GM18868 (cell line): ENCODE results near the gene CLDN14.

Experiments
- ATAC-seq: cut with Tn5 transposase; IDR thresholded peaks from one replicate; pipeline ENCODE4 v1.9.1; 2021; ENCODE audit warnings: mild to moderate bottlenecking, moderate library complexity; ENCODE audit not compliant: unreplicated experiment

The CLDN14 gene, protein sequence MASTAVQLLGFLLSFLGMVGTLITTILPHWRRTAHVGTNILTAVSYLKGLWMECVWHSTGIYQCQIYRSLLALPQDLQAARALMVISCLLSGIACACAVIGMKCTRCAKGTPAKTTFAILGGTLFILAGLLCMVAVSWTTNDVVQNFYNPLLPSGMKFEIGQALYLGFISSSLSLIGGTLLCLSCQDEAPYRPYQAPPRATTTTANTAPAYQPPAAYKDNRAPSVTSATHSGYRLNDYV

GRCh38 chr21:36479415-36480402 is at the start of gene CLDN14:
CLDN14 (minus strand) TSS chr21:36480122; CDS start chr21:36461695, 18,427 bp downstream.
- ATAC-seq: no peak

GRCh38 chr21:36528716-36529115 is 48.8 kb upstream of the CLDN14 start:
- no peak for ATAC-seq

DNA sequence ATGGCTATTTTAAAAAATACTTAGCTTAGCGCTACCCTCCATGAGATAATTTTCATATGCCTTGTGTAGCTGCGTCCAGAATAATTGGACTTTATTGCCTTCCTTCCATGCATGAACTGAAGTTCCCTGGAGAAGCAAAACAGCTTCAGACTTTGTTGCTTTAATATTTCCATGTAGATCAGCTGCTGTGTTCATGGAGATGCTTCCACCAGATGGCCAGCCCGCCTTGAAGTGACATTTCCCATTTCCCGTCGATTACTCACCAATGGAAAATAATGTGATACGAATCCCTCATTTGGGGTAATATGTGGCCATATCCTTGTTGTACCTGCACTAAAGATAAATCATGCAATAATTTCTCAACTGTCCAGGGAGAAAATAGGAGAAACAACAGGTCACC is 47.4 kb upstream of the CLDN14 start:
- ATAC-seq: no peak

- ATAC-seq: no peak
These were observed 46.2 kb upstream of the CLDN14 start for GRCh38 chr21:36526104-36526503.

- no peak for ATAC-seq
These were observed 44.6 kb upstream of the CLDN14 start for GRCh38 chr21:36524477-36524876.

DNA sequence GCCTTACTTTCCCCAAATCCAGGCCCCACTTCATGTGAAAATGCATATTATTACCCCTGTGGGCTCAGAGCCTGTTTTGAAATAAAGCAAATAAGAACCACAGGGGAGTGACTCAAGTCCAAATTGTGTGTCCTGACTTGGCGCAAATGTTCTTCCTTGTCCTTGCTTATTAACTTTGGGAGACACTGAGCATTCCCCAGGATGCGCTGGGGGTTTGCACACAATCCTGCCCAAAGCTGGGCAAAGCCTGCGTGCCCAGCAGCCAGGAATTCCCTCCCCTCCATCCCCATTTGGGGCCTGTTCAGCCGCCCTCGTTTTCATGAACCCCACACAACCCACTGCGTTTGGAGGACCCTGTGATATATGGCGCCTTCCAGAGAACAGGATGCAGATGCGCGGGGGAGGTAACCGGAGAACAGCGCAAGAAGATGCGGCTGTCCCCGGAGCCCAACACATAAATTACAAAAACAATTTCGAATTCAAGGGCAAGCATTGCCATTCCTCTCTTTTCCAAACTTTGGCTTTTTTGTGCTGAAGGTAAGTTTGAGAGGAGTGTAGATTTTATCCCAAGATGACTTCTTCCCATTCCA is 42.4 kb upstream of the CLDN14 start:
- ATAC-seq: no peak

GRCh38 chr21:36518883-36519492 is 39.1 kb upstream of the CLDN14 start:
- peak; percentile 52 for ATAC-seq

DNA sequence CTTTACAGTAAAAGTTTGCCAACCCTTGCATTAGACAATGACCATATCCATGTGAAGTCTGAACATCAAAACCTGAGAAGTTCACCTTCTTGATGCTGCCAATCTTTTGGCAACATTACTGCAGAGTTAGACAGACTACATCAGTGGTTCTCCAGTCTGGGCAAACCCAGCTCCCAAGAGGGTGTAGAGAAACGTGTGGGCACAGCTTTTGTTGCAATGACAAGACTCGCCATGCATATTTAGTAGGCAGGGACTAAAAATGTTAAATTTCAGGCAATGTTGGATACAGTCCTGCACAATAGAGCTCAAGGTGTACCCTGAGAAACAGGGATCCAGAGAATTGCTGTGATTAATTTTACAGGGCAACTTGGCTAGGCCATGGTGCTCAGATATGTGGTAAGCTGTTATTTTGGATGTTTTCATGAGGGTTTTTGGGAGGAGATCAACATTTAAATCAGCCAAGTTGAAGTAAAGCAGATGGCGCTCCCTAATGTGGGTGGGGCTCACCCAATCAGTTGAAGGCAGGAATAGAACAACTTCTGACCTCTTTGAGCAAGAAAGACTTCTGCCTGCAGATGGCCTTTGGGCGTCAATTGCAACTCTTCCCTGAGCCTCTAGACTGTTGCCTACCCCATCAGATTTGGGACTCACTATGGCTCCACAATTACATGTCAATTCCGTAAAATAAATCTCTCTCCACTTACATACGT is 37.6 kb upstream of the CLDN14 start:
- ATAC-seq: no peak

GRCh38 chr21:36516281-36516680 is 36.4 kb upstream of the CLDN14 start:
- no peak for ATAC-seq

DNA sequence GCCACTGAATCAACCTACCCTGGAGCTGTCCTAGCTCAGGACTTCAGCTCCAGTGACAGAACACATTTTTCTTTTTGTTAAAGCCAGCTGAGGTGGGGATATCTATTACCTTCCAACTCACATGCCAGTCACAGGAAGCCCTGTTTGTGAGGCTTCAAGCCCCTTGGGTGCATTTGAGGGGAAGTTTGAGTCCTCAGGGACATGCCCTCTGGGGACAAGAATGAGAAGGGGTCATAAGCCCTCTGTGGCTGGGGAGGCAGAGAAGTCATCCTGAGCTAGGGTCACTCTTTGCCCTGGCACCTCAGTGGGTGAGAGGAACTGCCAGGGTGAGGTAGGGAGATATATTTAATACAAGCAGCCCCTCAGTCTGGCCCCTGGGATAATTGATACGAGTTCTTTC is 33.5 kb upstream of the CLDN14 start:
- no peak for ATAC-seq

DNA sequence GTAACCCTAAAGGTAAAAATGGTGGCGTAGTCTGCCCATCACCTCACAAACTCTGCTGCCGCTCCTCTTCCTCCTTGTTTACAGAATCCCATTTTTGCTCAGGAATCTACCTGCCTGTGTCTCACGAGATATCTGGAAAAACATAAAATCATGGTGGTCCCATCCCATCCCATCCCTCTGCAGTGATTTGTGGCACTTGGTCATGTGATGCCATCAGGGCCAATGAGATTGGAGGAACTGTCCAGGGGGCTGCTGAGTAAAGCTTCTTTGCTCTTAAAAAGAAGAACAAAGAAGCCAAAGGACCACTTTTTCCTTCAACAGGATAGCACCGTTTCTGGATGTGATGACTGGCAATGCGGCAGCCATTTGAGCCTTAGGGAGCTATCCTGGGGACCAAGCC is 33.0 kb upstream of the CLDN14 start:
- ATAC-seq: no peak

DNA sequence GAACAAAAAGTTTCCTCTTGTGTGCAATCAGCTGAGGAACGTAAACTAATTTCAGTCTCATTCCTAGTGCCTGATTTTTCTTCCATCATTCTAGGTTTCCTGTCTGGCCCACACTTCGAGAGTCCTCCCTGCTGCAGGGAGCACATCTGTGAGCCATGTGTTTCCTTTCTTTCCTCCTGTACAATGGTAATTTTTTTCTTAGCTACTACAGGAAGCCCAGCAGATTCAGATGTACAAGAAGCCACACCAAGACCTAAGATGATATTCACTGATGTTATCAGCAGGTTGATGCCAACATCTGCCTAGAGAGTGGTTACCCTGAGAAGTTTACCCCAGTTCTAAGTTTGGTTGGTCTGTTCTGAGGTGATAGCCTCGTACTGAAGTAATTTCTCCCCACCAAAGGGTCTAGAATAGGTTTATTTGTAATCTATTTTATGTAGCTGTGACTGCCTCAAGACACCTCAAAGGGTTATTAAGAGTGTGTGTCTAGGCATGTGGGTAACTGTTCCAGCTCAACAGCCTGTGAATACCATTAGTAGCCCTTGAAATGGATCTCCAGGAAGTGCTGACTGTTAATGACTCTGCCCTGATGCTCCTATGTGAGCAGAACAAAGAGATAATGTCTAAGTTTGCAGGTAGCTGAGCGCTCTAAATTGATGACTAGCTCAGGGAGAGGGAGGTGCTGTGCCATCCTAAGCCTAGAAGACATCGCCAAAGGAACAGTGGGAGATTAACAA is 31.7 kb upstream of the CLDN14 start:
- ATAC-seq: no peak

DNA sequence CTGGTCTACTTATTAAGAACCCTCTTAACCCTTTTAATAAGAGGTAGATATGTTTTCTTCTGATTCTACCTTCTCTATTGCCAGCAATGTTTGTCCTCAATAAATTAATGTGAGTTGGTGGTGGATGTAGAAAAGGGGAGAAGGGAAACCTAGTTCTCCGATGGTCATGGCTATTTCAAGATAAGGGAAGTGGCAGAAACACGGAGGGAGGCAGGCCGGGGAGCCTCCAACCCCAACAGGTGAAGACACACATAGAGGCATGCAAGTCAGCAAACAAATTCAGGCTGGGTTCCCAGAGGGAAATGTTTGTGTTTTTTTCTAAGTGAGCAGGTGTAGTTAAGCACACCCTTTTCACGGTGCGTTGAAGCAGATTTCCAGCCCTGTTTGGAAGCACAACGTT is 31.0 kb upstream of the CLDN14 start:
- no peak for ATAC-seq

DNA sequence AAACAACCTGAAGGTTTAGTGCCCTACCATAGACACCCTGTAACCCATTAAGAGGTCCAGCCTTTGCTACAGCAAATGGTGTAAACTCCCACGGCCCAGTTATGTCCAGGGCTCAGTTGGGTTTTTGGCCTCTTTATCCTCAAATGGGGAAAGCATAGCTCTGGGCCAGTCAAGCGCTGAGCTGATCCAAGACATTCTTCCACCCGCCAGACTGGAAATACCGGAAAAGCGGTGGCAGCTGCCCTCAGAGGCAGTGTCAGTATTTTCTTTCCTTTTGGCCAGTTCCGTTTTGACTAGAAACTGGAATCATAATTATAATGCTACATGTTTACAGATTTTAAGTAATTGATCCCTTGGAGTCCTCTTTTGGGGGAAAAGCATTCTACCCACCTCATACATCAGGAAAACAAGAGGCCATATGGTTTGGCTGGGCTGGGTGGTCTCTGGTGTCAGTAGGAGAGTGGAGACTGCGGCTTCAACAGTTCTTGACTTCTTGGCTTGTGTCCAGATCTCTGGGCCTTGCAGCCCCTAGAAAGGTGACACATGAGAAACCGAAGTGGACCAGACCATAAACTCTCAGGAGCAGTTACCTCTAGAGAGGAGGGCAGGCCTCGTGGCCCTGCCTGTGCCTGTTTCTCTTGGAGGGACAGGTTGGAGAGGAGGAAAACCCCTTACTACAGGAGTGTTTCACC is 30.2 kb upstream of the CLDN14 start:
- no peak for ATAC-seq

DNA sequence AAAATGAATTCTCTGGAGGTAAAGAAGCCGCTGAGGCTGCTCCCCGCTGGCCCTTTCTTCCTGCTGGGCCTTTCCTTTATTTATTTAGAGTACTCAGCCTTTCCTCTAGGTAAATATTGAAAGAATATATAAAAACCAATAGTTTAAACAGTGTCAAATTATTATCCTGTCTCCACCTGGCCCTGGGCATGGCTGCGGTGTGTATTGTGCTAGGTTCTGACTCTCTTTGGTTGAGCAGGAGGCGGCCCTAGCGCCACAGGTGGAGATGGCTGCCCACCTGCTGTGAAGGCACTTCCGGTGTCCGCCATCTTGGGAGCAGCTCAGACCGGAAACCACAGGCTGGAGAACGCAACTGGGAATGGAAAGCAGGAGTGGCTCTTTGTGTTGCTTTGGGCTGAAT is 29.0 kb upstream of the CLDN14 start:
- ATAC-seq: no peak

DNA sequence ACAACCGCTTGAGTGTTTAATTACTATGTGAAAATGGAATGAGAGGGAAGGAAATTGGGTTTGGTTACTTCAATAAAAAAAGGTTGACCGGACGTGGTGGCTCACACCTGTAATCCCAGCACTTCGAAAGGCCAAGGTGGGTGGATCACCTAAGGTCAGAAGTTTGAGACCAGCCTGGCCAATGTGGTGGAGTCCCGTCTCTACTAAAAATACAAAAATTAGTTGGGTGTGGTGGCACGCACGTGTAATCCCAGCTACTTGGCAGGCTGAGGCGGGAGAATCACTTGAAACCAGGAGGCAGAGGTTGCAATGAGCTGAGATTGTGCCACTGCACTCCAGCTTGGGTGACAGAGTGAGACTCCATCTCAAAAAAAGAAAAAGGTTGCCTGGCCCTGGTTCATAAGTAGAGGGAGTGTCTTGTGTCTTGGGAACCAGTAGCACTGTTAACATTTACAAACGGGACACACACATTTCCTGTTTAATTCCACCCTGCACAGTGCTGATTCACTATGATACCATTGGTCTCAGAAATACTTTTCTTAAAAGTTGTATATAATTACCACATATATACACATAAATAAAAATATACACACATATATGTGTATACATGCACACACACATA is 27.6 kb upstream of the CLDN14 start:
- ATAC-seq: no peak

- ATAC-seq: no peak
These were observed 26.6 kb upstream of the CLDN14 start for GRCh38 chr21:36506482-36506881.

GRCh38 chr21:36504067-36505058 is 24.4 kb upstream of the CLDN14 start:
- ATAC-seq: no peak
